OCI-LY7 (cell line): ENCODE results near the gene FAM81A. TPM values are rescaled to one million over a fixed set of nuclear protein-coding genes. Genes with fewer than 3 reads are reported as not detected.
A peak's percentile ranks its signal among the peaks of the same experiment; 100 is the strongest.
"Not testable (repeated sequence)": the region's sequence is repeated elsewhere in the genome, so short reads cannot be mapped to it uniquely, and the experiment has no call there.

Experiments used
- BruUV-seq: library from RNA; stranded (reverse); fragments of 400-500 nt; replicated peaks from 2 replicates; lab custom pipeline; 2021; lab: Mats Ljungman, UMichigan
- CTCF ChIA-PET: fragments of 300-600 bp; sonication (Branson Sonifier 250); formaldehyde crosslinking; loops from one replicate; lab custom pipeline; 2022; ENCODE audit warnings: antibody characterized with exemption; ENCODE audit not compliant: unreplicated experiment; lab: Charles Lee
- POLR2A ChIA-PET: fragments of 300-600 bp; sonication (Branson Sonifier 250); formaldehyde crosslinking; loops from one replicate; lab custom pipeline; 2022; ENCODE audit warnings: antibody characterized with exemption; lab: Charles Lee
- DNase-seq: peaks from one replicate; pipeline ENCODE4 v3.0.0-alpha.2; 2015; ENCODE audit warnings: low spot score
- H2AFZ ChIP-seq: fragments of 200-600 bp; sonication (generic), shearing (Covaris generic); 2 replicates; pipeline ENCODE4 v1.6.1; 2014; ENCODE audit warnings: mild to moderate bottlenecking, antibody characterized with exemption, low read length, moderate library complexity
- H3K27ac ChIP-seq: fragments of 200-600 bp; sonication (generic); 2 replicates; pipeline ENCODE4 v1.5.1; 2014; ENCODE audit warnings: mixed run types, low read depth, mild to moderate bottlenecking, moderate library complexity, low read length, inconsistent platforms; ENCODE audit not compliant: poor library complexity, severe bottlenecking
- H3K36me3 ChIP-seq: fragments of 200-600 bp; sonication (generic); 2 replicates; pipeline ENCODE4 v1.6.1; 2014; ENCODE audit warnings: mild to moderate bottlenecking, antibody characterized with exemption, low read length, moderate library complexity, mixed read lengths; ENCODE audit not compliant: insufficient read depth
- H3K4me1 ChIP-seq: fragments of 200-600 bp; sonication (generic); 2 replicates; pipeline ENCODE4 v1.5.1; 2014; ENCODE audit warnings: mild to moderate bottlenecking, low read length; ENCODE audit not compliant: insufficient read depth, poor library complexity, severe bottlenecking
- H3K4me2 ChIP-seq: fragments of 200-600 bp; sonication (generic); 2 replicates; pipeline ENCODE4 v1.6.1; 2014; ENCODE audit warnings: mild to moderate bottlenecking, low read length
- H3K4me3 ChIP-seq: fragments of 200-600 bp; sonication (generic); 2 replicates; pipeline ENCODE4 v1.5.1; 2014; ENCODE audit warnings: mild to moderate bottlenecking, low read depth, low read length; ENCODE audit not compliant: poor library complexity, severe bottlenecking
- H3K79me2 ChIP-seq: fragments of 200-600 bp; sonication (generic); 2 replicates; pipeline ENCODE4 v1.6.1; 2016; ENCODE audit warnings: low read depth, mild to moderate bottlenecking, low read length, moderate library complexity, mixed read lengths; ENCODE audit not compliant: insufficient read depth
- H3K9me2 ChIP-seq: fragments of 200-600 bp; sonication (generic); 2 replicates; pipeline ENCODE4 v1.6.1; 2016; ENCODE audit warnings: mild to moderate bottlenecking, low read length, mixed read lengths; ENCODE audit not compliant: insufficient read depth
- H3K9me3 ChIP-seq: fragments of 200-600 bp; sonication (generic); 2 replicates; pipeline ENCODE4 v1.6.1; 2014; ENCODE audit warnings: mild to moderate bottlenecking, mixed run types, low read length, mixed read lengths
- H4K20me1 ChIP-seq: fragments of 200-600 bp; sonication (generic); 2 replicates; pipeline ENCODE4 v1.6.1; 2014; ENCODE audit warnings: mild to moderate bottlenecking, antibody characterized with exemption, low read length, moderate library complexity, mixed read lengths; ENCODE audit not compliant: insufficient read depth
- EZH2phosphoT487 ChIP-seq: fragments of 200-600 bp; sonication (generic); IDR thresholded peaks from 2 replicates; pipeline ENCODE4 v1.6.1; 2018; ENCODE audit warnings: low read depth, borderline replicate concordance, mild to moderate bottlenecking, mixed run types, antibody characterized with exemption, low read length, moderate library complexity, mixed read lengths
- intact Hi-C: fragments of 100-400 bp; cut with micrococcal nuclease; formaldehyde crosslinking; loops from one replicate; pipeline ENCODE4 v1.10.0; 2022; ENCODE audit not compliant: unreplicated experiment
- total RNA-seq, 2 experiments: library from RNA; depleted of rRNA in 1 of 2; stranded (reverse); fragments of >200 nt in 1 of 2; shearing (Covaris generic) in 1 of 2; gene quantifications; 2 replicates each; pipeline ENCODE4 v1.2.3, GENCODE V29; 2014 to 2022
- TF ChIP-seq, protein P1 (sequence below): fragments of 200-600 bp; sonication (generic); conservative IDR thresholded peaks from 2 replicates; pipeline ENCODE4 v1.5.1; 2014; ENCODE audit warnings: mild to moderate bottlenecking, antibody characterized with exemption, low read length, moderate library complexity, mixed read lengths

FAM81A gene
- total RNA-seq, 2 experiments from 2014 or later = 11.6 to 37.4 TPM

DNA sequence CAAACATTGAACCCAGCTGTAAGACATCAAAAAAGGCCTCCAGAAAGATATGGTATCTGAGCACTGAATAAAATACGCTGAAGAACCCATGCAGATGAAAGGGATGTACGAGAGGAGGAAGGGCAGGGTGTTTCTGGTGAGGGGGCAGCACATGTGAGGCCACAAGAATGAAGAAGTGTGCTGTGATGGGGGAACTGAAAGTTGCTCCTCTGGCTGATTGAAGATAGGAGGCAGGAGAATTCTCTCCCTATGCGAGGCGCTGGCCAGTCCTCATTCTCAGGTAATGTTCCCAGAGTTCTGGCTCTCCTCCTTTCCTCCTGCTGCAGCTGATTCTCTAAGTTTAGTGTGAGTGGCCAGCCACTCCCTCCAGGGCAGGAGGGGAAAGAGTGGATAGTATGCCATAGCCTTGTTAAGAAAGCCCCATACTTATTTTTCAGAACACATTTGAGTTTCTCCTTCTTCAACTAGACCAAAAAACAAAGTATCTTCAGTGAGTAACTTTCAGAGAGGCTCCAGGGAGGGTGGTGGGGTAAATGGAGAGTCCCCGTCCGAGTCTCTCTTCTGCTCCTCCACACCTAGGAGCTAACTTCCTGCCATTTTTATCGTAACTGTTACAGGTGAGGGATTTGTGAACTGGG lies 38.4 kb upstream of the FAM81A start:
- no peaks in the 10 kb centered on the region for H3K36me3 ChIP-seq
- H2AFZ ChIP-seq = peak overlapping the region; percentile 58; the same call in 1 of the 2 replicates
- peak overlapping the region; percentile 86 for H3K4me2 ChIP-seq
- no peaks in the 10 kb centered on the region for H4K20me1 ChIP-seq
- H3K4me3 ChIP-seq = peak overlapping the region; percentile 54
- no peaks in the 10 kb centered on the region for H3K79me2 ChIP-seq
- POLR2A ChIA-PET = interaction anchor here (1.1 to 9.8 kb wide), 4 partner anchors 12 to 21 kb away, joined by 3 to 103 read pairs (median 14); no protein-coding TSS in a partner anchor
- TF ChIP-seq, protein P1, sequence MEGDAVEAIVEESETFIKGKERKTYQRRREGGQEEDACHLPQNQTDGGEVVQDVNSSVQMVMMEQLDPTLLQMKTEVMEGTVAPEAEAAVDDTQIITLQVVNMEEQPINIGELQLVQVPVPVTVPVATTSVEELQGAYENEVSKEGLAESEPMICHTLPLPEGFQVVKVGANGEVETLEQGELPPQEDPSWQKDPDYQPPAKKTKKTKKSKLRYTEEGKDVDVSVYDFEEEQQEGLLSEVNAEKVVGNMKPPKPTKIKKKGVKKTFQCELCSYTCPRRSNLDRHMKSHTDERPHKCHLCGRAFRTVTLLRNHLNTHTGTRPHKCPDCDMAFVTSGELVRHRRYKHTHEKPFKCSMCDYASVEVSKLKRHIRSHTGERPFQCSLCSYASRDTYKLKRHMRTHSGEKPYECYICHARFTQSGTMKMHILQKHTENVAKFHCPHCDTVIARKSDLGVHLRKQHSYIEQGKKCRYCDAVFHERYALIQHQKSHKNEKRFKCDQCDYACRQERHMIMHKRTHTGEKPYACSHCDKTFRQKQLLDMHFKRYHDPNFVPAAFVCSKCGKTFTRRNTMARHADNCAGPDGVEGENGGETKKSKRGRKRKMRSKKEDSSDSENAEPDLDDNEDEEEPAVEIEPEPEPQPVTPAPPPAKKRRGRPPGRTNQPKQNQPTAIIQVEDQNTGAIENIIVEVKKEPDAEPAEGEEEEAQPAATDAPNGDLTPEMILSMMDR = peak; percentile 44; the same call in 1 of the 2 replicates
- no peak for TF ChIP-seq EZH2phosphoT487
- peak; percentile 90 for DNase-seq
- intact Hi-C loops = loop anchor here (2.0 to 5.0 kb wide), 3 partner anchors 23 to 422 kb away; no protein-coding TSS in a partner anchor
- CTCF ChIA-PET = interaction anchor here (0.9 kb wide), 2 partner anchors 9 to 11 kb away, joined by 4 to 6 read pairs; no protein-coding TSS in a partner anchor
- no peaks in the 10 kb centered on the region for H3K9me3 ChIP-seq
- no peaks in the 10 kb centered on the region for H3K9me2 ChIP-seq
- H3K27ac ChIP-seq = peak overlapping the region; percentile 81
- BruUV-seq = no TSS peak
- H3K4me1 ChIP-seq = peaks cover 98% of the 10 kb centered on the region

DNA sequence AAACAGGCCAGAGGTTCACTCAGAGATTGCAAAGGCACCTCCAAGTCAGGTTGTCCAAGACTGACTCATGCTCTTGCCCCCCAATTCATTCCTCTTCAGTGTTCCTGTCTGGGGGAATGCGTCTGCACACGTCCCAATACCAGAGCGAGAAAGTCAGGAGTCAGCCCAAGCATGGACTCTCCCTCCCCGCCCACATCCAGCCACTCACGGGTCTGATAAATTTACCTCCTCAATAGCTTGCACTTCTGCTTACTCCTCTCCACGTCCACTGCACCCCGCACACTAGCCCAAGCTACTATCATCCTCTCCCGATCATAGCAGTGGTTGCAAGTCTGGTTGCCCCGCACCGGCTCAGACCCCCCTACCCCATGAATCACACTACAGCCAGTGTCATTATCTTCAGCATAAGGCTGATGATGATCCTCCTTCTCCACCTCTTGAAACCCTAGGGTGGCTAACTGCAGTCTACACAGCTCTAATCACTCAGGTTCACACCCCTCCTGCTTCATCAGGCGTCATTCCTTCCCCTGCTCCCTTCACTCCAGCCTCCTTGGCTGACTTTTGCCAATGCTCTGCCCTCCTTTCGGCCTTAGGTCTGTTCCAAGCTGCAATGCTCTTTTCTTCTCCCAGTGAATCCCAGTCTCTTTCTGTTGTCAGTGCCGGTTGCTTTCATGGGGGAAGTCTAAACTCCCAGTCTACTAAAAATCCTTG lies 37.7 kb upstream of the FAM81A start:
- peak overlapping the region; percentile 81 for H3K27ac ChIP-seq
- ChIA-PET POLR2A (interaction anchor here (1.1 to 9.8 kb wide), 4 partner anchors 12 to 22 kb away, joined by 3 to 103 read pairs (median 14); no protein-coding TSS in a partner anchor), CTCF (interaction anchor here (0.9 kb wide), 2 partner anchors 8 to 10 kb away, joined by 4 to 6 read pairs; no protein-coding TSS in a partner anchor)
- peak overlapping the region; percentile 86 for H3K4me2 ChIP-seq
- no peaks in the 10 kb centered on the region for H4K20me1 ChIP-seq
- peaks cover 98% of the 10 kb centered on the region for H3K4me1 ChIP-seq
- no peaks in the 10 kb centered on the region for H3K9me2 ChIP-seq
- H3K9me3 ChIP-seq = no peaks in the 10 kb centered on the region
- peak overlapping the region; percentile 58; the same call in 1 of the 2 replicates for H2AFZ ChIP-seq
- TF ChIP-seq, protein P1 = no peak
- no peak for TF ChIP-seq EZH2phosphoT487
- peak overlapping the region; percentile 54 for H3K4me3 ChIP-seq
- DNase-seq = peak; percentile 33
- intact Hi-C loops = no loop called here
- no peaks in the 10 kb centered on the region for H3K79me2 ChIP-seq
- BruUV-seq = no TSS peak
- H3K36me3 ChIP-seq = no peaks in the 10 kb centered on the region

DNA sequence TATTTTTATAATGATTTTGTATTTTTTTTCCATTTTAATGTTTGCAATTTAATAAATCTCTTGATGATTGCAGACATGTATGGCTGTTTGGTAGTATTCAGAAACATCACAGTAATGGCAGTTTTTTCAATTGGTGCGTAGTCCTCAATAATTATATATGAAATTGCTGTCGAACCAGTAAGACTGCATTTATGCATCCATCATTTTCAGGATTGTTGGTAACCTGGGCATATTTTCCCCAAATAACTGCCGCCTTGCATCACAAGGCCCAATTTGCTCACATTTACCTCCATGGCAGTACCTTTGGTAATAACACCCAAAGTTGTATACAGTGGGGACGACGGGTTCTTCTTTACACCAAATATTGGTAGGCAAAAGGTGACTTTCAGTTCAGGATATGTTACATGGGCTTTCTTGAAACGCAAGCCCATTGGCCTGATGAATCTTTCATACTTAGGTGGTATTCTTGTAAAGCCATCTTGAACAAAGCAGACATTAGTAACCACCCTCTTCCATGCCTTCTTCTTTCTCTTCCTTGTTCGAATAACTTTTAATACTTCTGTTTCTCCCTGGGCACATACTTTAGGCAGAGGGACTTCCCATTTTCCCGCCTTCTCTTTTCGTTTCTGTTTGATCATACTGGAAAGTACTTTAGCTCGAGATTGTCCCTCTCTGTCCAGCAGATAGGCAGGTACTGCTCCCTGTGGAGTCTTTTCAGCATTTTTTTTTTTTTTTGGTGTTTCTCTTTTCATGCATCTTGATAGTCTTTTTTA lies 36.7 kb upstream of the FAM81A start:
- H3K36me3 ChIP-seq, intact Hi-C loops, H3K9me3 ChIP-seq, DNase-seq, BruUV-seq, CTCF ChIA-PET, H3K79me2 ChIP-seq, H3K9me2 ChIP-seq, H4K20me1 ChIP-seq: not testable (repeated sequence)
- peak overlapping the region; percentile 81 for H3K27ac ChIP-seq
- peak overlapping the region; percentile 86 for H3K4me2 ChIP-seq
- H3K4me3 ChIP-seq = peak overlapping the region; percentile 54
- POLR2A ChIA-PET = interaction anchor here (0.5 to 9.8 kb wide), 5 partner anchors 10 to 197 kb away, joined by 3 to 103 read pairs (median 7); no protein-coding TSS in a partner anchor
- peak overlapping the region; percentile 69 for H2AFZ ChIP-seq
- peaks cover 98% of the 10 kb centered on the region for H3K4me1 ChIP-seq
